Activated CD4-positive, alpha-beta T cell treated with anti-CD3 and anti-CD28 coated beads, Interleukin-2, amount 50 U/mL, for 24 hours (primary cell): Measurements from ENCODE around the gene SHISA3.

ENCODE experiments used
- DNase-seq, 2 donors: peaks; one replicate each; pipeline ENCODE4 v3.0.0-alpha.2; 2020; ENCODE audit warnings: low read depth in 1 of 2, low spot score in 1 of 2

Gene SHISA3

GRCh38 chr4:42391981-42392380 is 5.3 kb upstream of the SHISA3 start:
- DNase-seq = no peak

GRCh38 chr4:42392436-42392835 is 4.9 kb upstream of the SHISA3 start:
- DNase-seq = no peak

- DNase-seq = no peak
These were observed 1.7 kb upstream of the SHISA3 start for GRCh38 chr4:42395595-42395994.

- DNase-seq = no peak
These were observed 932 bp upstream of the SHISA3 start for GRCh38 chr4:42396361-42396751.

- no peak for DNase-seq
These were observed 415 bp downstream of the SHISA3 start for GRCh38 chr4:42397635-42398170.

GRCh38 chr4:42398171-42398870 is 1.0 kb downstream of the SHISA3 start:
- no peak for DNase-seq

- DNase-seq = no peak
These were observed 1.6 kb downstream of the SHISA3 start for GRCh38 chr4:42398871-42399331.

GRCh38 chr4:42399393-42399792 is 2.1 kb downstream of the SHISA3 start:
- DNase-seq = no peak

- DNase-seq = no peak
These were observed 3.9 kb downstream of the SHISA3 start for GRCh38 chr4:42401171-42401570.

- DNase-seq = no peak
These were observed 6.7 kb downstream of the SHISA3 start for GRCh38 chr4:42404001-42404400.

GRCh38 chr4:42410446-42410845 is 13.2 kb downstream of the SHISA3 start:
- DNase-seq = no peak

- DNase-seq = no peak
These were observed 14.5 kb downstream of the SHISA3 start for GRCh38 chr4:42411803-42412202.

GRCh38 chr4:42412251-42412650 is 15.0 kb downstream of the SHISA3 start:
- no peak for DNase-seq

- DNase-seq = no peak
These were observed 18.0 kb downstream of the SHISA3 start for GRCh38 chr4:42415281-42415680.

GRCh38 chr4:42416017-42416416 is 18.7 kb downstream of the SHISA3 start:
- DNase-seq = no peak

GRCh38 chr4:42417550-42417949 is 20.3 kb downstream of the SHISA3 start:
- no peak for DNase-seq

GRCh38 chr4:42420140-42420539 is 22.9 kb downstream of the SHISA3 start:
- no peak for DNase-seq

- no peak for DNase-seq
These were observed 28.1 kb downstream of the SHISA3 start for GRCh38 chr4:42425146-42426065.

GRCh38 chr4:42428036-42428435 is 30.7 kb downstream of the SHISA3 start:
- no peak for DNase-seq

- DNase-seq = no peak
These were observed 39.8 kb downstream of the SHISA3 start for GRCh38 chr4:42436928-42437565.

GRCh38 chr4:42440083-42440482 is 42.8 kb downstream of the SHISA3 start:
- no peak for DNase-seq

- DNase-seq = no peak
These were observed 45.3 kb downstream of the SHISA3 start for GRCh38 chr4:42442601-42443000.
